DMS53 treated with DMSO at 0.1 percent for 48 hours (cell line): ENCODE results near the gene SH3BGRL2.
"Not testable (repeated sequence)": the region's sequence is repeated elsewhere in the genome, so short reads cannot be mapped to it uniquely, and the experiment has no call there.

Experiments
- DNase-seq: peaks from one replicate; lab custom pipeline; 2025; ENCODE audit not compliant: unreplicated experiment; lab: John Stamatoyannopoulos, UW

SH3BGRL2 gene

GRCh38 chr6:79648328-79648727 is 17.2 kb downstream of the SH3BGRL2 start:
- no peak for DNase-seq

GRCh38 chr6:79649016-79649415 is 17.9 kb downstream of the SH3BGRL2 start:
- no peak for DNase-seq

- DNase-seq = no peak
Measured at GRCh38 chr6:79650950-79651349, 19.8 kb downstream of the SH3BGRL2 start.

- DNase-seq = no peak
Measured at GRCh38 chr6:79656134-79656533, 25.0 kb downstream of the SH3BGRL2 start.

- no peak for DNase-seq
Measured at GRCh38 chr6:79657238-79657637, 26.1 kb downstream of the SH3BGRL2 start.

GRCh38 chr6:79663655-79664054 is 32.5 kb downstream of the SH3BGRL2 start:
- DNase-seq = peak; percentile 26

GRCh38 chr6:79665725-79666551 is 34.8 kb downstream of the SH3BGRL2 start:
- DNase-seq = no peak

GRCh38 chr6:79666634-79667033 is 35.5 kb downstream of the SH3BGRL2 start:
- DNase-seq = no peak

GRCh38 chr6:79668381-79668780 is 37.3 kb downstream of the SH3BGRL2 start:
- DNase-seq = no peak

- no peak for DNase-seq
Measured at GRCh38 chr6:79669766-79670165, 38.6 kb downstream of the SH3BGRL2 start.

GRCh38 chr6:79670789-79671188 is 39.7 kb downstream of the SH3BGRL2 start:
- DNase-seq = peak; percentile 91

- peak; percentile 81 for DNase-seq
Measured at GRCh38 chr6:79671600-79672266, 40.6 kb downstream of the SH3BGRL2 start.

- DNase-seq = peak; percentile 10
Measured at GRCh38 chr6:79672631-79673111, 41.5 kb downstream of the SH3BGRL2 start.

- DNase-seq = no peak
Measured at GRCh38 chr6:79673947-79674346, 42.8 kb downstream of the SH3BGRL2 start.

- DNase-seq = no peak
Measured at GRCh38 chr6:79676785-79677736, 45.9 kb downstream of the SH3BGRL2 start.

- not testable (repeated sequence) for DNase-seq
Measured at GRCh38 chr6:79682682-79683081, 51.6 kb downstream of the SH3BGRL2 start.

GRCh38 chr6:79684876-79685275 is 53.7 kb downstream of the SH3BGRL2 start:
- no peak for DNase-seq

GRCh38 chr6:79686707-79687309 is 55.7 kb downstream of the SH3BGRL2 start:
- no peak for DNase-seq

GRCh38 chr6:79687759-79688158 is 56.6 kb downstream of the SH3BGRL2 start:
- DNase-seq = no peak

- no peak for DNase-seq
Measured at GRCh38 chr6:79694156-79694555, 63.0 kb downstream of the SH3BGRL2 start.
